ENCODE results near the gene OR10D3. TPM values are rescaled to one million over a fixed set of nuclear protein-coding genes. Genes with fewer than 3 reads are reported as not detected.

Gene OR10D3
- polyA plus RNA-seq, 1 of the 3 experiments (the other 2 are of a cell fraction) = not detected

DNA sequence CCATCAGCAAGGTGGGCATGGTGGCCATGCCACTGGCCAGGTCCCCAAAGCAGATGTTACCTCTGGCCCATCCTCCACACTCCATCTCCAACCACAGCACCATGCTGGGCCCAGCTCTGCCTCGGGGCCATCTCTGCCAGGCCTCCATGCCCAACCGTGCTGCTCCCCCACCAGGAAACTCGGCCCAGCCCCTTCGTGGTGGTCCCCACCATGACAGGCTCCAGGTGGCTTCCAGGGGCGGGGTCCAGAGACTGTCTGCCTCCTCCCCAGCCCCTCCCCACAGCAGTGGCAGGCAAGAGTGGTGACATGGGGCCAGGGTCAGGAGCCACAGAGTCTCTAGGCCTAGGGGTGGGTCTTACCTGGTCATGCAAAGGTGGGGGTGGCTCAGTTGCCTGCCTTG lies 27.3 kb downstream of the OR10D3 start (continued):
- TF ChIP-seq, protein P1, sequence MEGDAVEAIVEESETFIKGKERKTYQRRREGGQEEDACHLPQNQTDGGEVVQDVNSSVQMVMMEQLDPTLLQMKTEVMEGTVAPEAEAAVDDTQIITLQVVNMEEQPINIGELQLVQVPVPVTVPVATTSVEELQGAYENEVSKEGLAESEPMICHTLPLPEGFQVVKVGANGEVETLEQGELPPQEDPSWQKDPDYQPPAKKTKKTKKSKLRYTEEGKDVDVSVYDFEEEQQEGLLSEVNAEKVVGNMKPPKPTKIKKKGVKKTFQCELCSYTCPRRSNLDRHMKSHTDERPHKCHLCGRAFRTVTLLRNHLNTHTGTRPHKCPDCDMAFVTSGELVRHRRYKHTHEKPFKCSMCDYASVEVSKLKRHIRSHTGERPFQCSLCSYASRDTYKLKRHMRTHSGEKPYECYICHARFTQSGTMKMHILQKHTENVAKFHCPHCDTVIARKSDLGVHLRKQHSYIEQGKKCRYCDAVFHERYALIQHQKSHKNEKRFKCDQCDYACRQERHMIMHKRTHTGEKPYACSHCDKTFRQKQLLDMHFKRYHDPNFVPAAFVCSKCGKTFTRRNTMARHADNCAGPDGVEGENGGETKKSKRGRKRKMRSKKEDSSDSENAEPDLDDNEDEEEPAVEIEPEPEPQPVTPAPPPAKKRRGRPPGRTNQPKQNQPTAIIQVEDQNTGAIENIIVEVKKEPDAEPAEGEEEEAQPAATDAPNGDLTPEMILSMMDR (IDR thresholded peaks at IDR 0.05) = no peak
- TF ChIP-seq RFX5 (IDR thresholded peaks at IDR 0.05; ENCODE audit: low read length) = no peak
- no peak for TF ChIP-seq EP300 (IDR thresholded peaks at IDR 0.05; ENCODE audit: borderline replicate concordance in 1 of 2, low read depth in 1 of 2, low read length in 1 of 2)
- TF ChIP-seq GABPA (IDR thresholded peaks at IDR 0.05; ENCODE audit: low read depth) = no peak
- TF ChIP-seq RCOR1 (IDR thresholded peaks at IDR 0.05; ENCODE audit: low read length) = no peak
- no peak for TF ChIP-seq NFIC (IDR thresholded peaks at IDR 0.05; ENCODE audit: borderline replicate concordance)
- TF ChIP-seq GATA2 (CRISPR knock-in tag; IDR thresholded peaks at IDR 0.05) = no peak
- TF ChIP-seq SMC3 (IDR thresholded peaks at IDR 0.05; ENCODE audit: low read depth, low read length) = no peak
- TF ChIP-seq JUND (IDR thresholded peaks at IDR 0.05) = no peak

DNA sequence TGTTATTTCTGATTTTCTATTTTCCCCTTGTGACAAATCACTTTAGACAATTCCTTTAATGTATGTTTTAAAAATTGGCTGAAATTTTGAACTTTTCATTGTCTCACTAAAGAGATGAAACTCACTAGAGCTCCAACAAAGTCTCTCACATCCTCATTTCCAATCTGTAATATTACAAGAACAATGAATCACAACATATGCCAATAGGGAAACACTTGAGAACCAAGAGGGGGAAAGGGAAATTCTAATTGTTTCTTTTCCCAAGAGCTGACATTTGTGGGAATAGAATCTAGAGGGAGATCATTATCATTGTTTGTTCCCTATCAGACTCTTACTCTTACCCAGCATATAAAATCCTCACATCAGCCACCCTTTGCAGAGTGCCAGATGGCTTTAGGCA lies 28.2 kb downstream of the OR10D3 start:
- H2AFZ ChIP-seq (ENCODE audit: low read depth) = no peak overlapping the region
- TF ChIP-seq CHD2 (IDR thresholded peaks at IDR 0.05; ENCODE audit: low read length, partially characterized antibody) = no peak
- TF ChIP-seq, protein P2, sequence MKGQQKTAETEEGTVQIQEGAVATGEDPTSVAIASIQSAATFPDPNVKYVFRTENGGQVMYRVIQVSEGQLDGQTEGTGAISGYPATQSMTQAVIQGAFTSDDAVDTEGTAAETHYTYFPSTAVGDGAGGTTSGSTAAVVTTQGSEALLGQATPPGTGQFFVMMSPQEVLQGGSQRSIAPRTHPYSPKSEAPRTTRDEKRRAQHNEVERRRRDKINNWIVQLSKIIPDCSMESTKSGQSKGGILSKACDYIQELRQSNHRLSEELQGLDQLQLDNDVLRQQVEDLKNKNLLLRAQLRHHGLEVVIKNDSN (IDR thresholded peaks at IDR 0.05; ENCODE audit: borderline replicate concordance, low read depth) = no peak
- no peak for TF ChIP-seq TCF12 (IDR thresholded peaks at IDR 0.05)
- TF ChIP-seq, protein P3, sequence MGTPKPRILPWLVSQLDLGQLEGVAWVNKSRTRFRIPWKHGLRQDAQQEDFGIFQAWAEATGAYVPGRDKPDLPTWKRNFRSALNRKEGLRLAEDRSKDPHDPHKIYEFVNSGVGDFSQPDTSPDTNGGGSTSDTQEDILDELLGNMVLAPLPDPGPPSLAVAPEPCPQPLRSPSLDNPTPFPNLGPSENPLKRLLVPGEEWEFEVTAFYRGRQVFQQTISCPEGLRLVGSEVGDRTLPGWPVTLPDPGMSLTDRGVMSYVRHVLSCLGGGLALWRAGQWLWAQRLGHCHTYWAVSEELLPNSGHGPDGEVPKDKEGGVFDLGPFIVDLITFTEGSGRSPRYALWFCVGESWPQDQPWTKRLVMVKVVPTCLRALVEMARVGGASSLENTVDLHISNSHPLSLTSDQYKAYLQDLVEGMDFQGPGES (IDR thresholded peaks at IDR 0.05; ENCODE audit: low read depth, low read length) = no peak
- TF ChIP-seq, protein P4, sequence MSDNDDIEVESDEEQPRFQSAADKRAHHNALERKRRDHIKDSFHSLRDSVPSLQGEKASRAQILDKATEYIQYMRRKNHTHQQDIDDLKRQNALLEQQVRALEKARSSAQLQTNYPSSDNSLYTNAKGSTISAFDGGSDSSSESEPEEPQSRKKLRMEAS (IDR thresholded peaks at IDR 0.05; ENCODE audit: low read depth) = no peak
- no peak for TF ChIP-seq TAF1 (IDR thresholded peaks at IDR 0.05; ENCODE audit: borderline replicate concordance, low read depth, low read length)
- no peak for TF ChIP-seq EZH2phosphoT487 (IDR thresholded peaks at IDR 0.05; ENCODE audit: borderline replicate concordance, low read depth)
- TF ChIP-seq YY1 (IDR thresholded peaks at IDR 0.05; ENCODE audit: low read depth) = no peak
- TF ChIP-seq EP300 (IDR thresholded peaks at IDR 0.05; ENCODE audit: borderline replicate concordance in 1 of 2, low read depth in 1 of 2, low read length in 1 of 2) = no peak
- TF ChIP-seq SIN3A (IDR thresholded peaks at IDR 0.05; ENCODE audit: borderline replicate concordance, low read depth, low read length) = no peak
- TF ChIP-seq SMC3 (IDR thresholded peaks at IDR 0.05; ENCODE audit: low read depth, low read length) = no peak
- TF ChIP-seq GATA2 (CRISPR knock-in tag; IDR thresholded peaks at IDR 0.05) = no peak
- TF ChIP-seq ELF1 (IDR thresholded peaks at IDR 0.05) = no peak
- TF ChIP-seq, protein P5, sequence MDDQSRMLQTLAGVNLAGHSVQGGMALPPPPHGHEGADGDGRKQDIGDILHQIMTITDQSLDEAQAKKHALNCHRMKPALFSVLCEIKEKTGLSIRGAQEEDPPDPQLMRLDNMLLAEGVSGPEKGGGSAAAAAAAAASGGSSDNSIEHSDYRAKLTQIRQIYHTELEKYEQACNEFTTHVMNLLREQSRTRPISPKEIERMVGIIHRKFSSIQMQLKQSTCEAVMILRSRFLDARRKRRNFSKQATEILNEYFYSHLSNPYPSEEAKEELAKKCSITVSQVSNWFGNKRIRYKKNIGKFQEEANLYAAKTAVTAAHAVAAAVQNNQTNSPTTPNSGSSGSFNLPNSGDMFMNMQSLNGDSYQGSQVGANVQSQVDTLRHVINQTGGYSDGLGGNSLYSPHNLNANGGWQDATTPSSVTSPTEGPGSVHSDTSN (IDR thresholded peaks at IDR 0.05) = no peak
- no peak for TF ChIP-seq MXI1 (IDR thresholded peaks at IDR 0.05; ENCODE audit: low read depth, low read length)
- TF ChIP-seq, protein P1 (IDR thresholded peaks at IDR 0.05) = no peak

More for the DNA sequence above, 28.2 kb downstream of the OR10D3 start:
- POLR2A ChIA-PET = no interaction called here
- Histone ChIP-seq H3K79me2 (ENCODE audit: insufficient read depth) (no peaks in the 10 kb centered on the region), H3K9me3 (no peaks in the 10 kb centered on the region), H4K20me1 (ENCODE audit: insufficient read depth) (no peaks in the 10 kb centered on the region), H3K4me2 (no peak overlapping the region), H3K9me2 (no peaks in the 10 kb centered on the region), H3K4me1 (ENCODE audit: control insufficient read depth in 1 of 2, insufficient read depth in 2 of 2, low read depth in 1 of 2, low read length in 1 of 2) (no peaks in the 10 kb centered on the region), H3F3A (replicated peaks; ENCODE audit: insufficient read depth) (no peaks in the 10 kb centered on the region), H3K36me3 (replicated peaks in 1 of 2; ENCODE audit: control insufficient read depth in 1 of 2, insufficient read depth in 2 of 2, low read length in 1 of 2) (no peaks in the 10 kb centered on the region), H3K27me3 (ENCODE audit: insufficient read depth) (peaks cover 8% of the 10 kb centered on the region; the same call in 1 of the 2 replicates), H3K4me3 (ENCODE audit: low read depth in 2 of 2, low read length in 1 of 2) (no peak overlapping the region), H3K9ac (no peak overlapping the region), H3K27ac (ENCODE audit: low read depth in 2 of 2, low read length in 1 of 2) (no peak overlapping the region)
- DNase-seq = no peak
- CTCF ChIA-PET = interaction anchor here (0.9 to 1.2 kb wide), 2 partner anchors 17 to 140 kb away, joined by 3 to 4 read pairs; no protein-coding TSS in a partner anchor

All from SK-N-SH (cell line).